CD14-positive monocyte (primary cell): ENCODE data around the gene NRM. TPM values are rescaled to one million over a fixed set of nuclear protein-coding genes. Genes with fewer than 3 reads are reported as not detected.
A peak's percentile ranks its signal among the peaks of the same experiment; 100 is the strongest.

Experiments used
- DNase-seq, 3 donors: peaks; one replicate each; pipeline ENCODE4 v3.0.0-alpha.2; 2011 to 2022
- H2AFZ ChIP-seq: 2 replicates; pipeline ENCODE4 v1.6.0; 2012; ENCODE audit warnings: mild to moderate bottlenecking, low read depth, low read length, inconsistent platforms; ENCODE audit not compliant: insufficient read depth, poor library complexity, severe bottlenecking
- H3K27ac ChIP-seq, 2 donors: 1 replicate in 1 of 2; 2 replicates in 1 of 2; pipeline ENCODE4 v1.5.1; 2012 to 2013; ENCODE audit warnings: low read length in 2 of 2, control low read depth in 1 of 2, inconsistent platforms in 1 of 2, low read depth in 1 of 2, mild to moderate bottlenecking in 1 of 2
- H3K27me3 ChIP-seq, 2 donors: one replicate each; pipeline versions ENCODE4 v1.6.0 to v1.6.1; 2011 to 2013; ENCODE audit warnings: low read length in 2 of 2; ENCODE audit not compliant: control insufficient read depth in 2 of 2, insufficient read depth in 2 of 2
- H3K36me3 ChIP-seq, 2 donors: replicated peaks in 1 of 2; 1 replicate in 1 of 2; 2 replicates in 1 of 2; pipeline versions ENCODE4 v1.5.1 to v1.6.1; 2012 to 2013; ENCODE audit warnings: low read length in 2 of 2, control low read depth in 1 of 2, inconsistent platforms in 1 of 2, mild to moderate bottlenecking in 1 of 2; ENCODE audit not compliant: insufficient read depth in 2 of 2, control insufficient read depth in 1 of 2
- H3K4me1 ChIP-seq, 2 donors: 1 replicate in 1 of 2; 2 replicates in 1 of 2; pipeline versions ENCODE4 v1.5.1 to v1.6.1; 2012 to 2013; ENCODE audit warnings: low read length in 2 of 2, control low read depth in 1 of 2, inconsistent platforms in 1 of 2, mild to moderate bottlenecking in 1 of 2, moderate library complexity in 1 of 2; ENCODE audit not compliant: insufficient read depth in 2 of 2, control insufficient read depth in 1 of 2
- H3K4me2 ChIP-seq: replicated peaks from 2 replicates; pipeline ENCODE3; 2012; ENCODE audit warnings: low read length, moderate library complexity, mild to moderate bottlenecking; ENCODE audit not compliant: poor library complexity, severe bottlenecking; ENCODE audit errors: extremely low read depth
- H3K4me3 ChIP-seq, 3 experiments: fragments of 200-600 bp in 1 of 3; sonication (generic) in 1 of 3; replicated peaks in 1 of 3; 1 replicate in 2 of 3; 2 replicates in 1 of 3; pipeline ENCODE4 v1.5.1; 2011 to 2013; ENCODE audit warnings: low read length in 3 of 3, mild to moderate bottlenecking in 3 of 3, control low read depth in 2 of 3, low read depth in 2 of 3, inconsistent platforms in 1 of 3, moderate library complexity in 1 of 3
- H3K79me2 ChIP-seq: 2 replicates; pipeline ENCODE4 v1.6.0; 2012; ENCODE audit warnings: mild to moderate bottlenecking, control low read depth, inconsistent platforms, low read length, moderate library complexity; ENCODE audit not compliant: insufficient read depth
- H3K9ac ChIP-seq: 2 replicates; pipeline ENCODE4 v1.6.0; 2017; ENCODE audit warnings: low read length, mild to moderate bottlenecking; ENCODE audit not compliant: insufficient read depth, poor library complexity, severe bottlenecking
- H3K9me3 ChIP-seq, 2 donors: replicated peaks in 1 of 2; 1 replicate in 1 of 2; 2 replicates in 1 of 2; pipeline versions ENCODE4 v1.5.1 to v1.6.1; 2012 to 2013; ENCODE audit warnings: low read length in 2 of 2, control low read depth in 1 of 2; ENCODE audit not compliant: control insufficient read depth in 1 of 2, insufficient read depth in 1 of 2
- H4K20me1 ChIP-seq: 2 replicates; pipeline ENCODE4 v1.6.0; 2012; ENCODE audit warnings: mild to moderate bottlenecking, low read length, control low read depth, moderate library complexity; ENCODE audit not compliant: insufficient read depth
- H3K27ac Mint-ChIP-seq, 7 donors: one replicate each; pipeline ENCODE4 v1.8.0; 2020; ENCODE audit warnings: mild to moderate bottlenecking in 7 of 7, mixed read lengths in 7 of 7, moderate library complexity in 6 of 7, inconsistent platforms in 2 of 7
- H3K27me3 Mint-ChIP-seq, 3 donors: one replicate each; pipeline ENCODE4 v1.8.0; 2021 to 2022; ENCODE audit warnings: low read depth in 3 of 3, mild to moderate bottlenecking in 3 of 3, mixed read lengths in 3 of 3, moderate library complexity in 3 of 3, inconsistent platforms in 1 of 3
- H3K36me3 Mint-ChIP-seq, 2 donors: one replicate each; pipeline ENCODE4 v1.8.0; 2020; ENCODE audit warnings: mixed read lengths in 2 of 2, inconsistent platforms in 1 of 2, mild to moderate bottlenecking in 1 of 2
- H3K4me1 Mint-ChIP-seq: one replicate; pipeline ENCODE4 v1.8.0; 2020; ENCODE audit warnings: mild to moderate bottlenecking, mixed read lengths
- H3K4me3 Mint-ChIP-seq, 2 donors: one replicate each; pipeline ENCODE4 v1.8.0; 2020; ENCODE audit warnings: mild to moderate bottlenecking in 2 of 2, mixed read lengths in 2 of 2, moderate library complexity in 1 of 2
- H3K9me3 Mint-ChIP-seq, 7 donors: one replicate each; pipeline ENCODE4 v1.8.0; 2020 to 2022; ENCODE audit warnings: mixed read lengths in 7 of 7, mild to moderate bottlenecking in 6 of 7, moderate library complexity in 6 of 7, inconsistent platforms in 2 of 7
- CTCF ChIP-seq: fragments of 200-600 bp; IDR thresholded peaks from one replicate; pipeline ENCODE4 v1.8.0; 2022; ENCODE audit warnings: antibody characterized with exemption, mild to moderate bottlenecking
- WGBS: methylation state at CpG from one replicate; pipeline ENCODE4 v1.1.5; 2013; ENCODE audit warnings: missing lambda C conversion rate; ENCODE audit not compliant: insufficient coverage; 5-methylcytosine and 5-hydroxymethylcytosine counted together
- intact Hi-C, 2 donors: fragments of 100-400 bp; cut with micrococcal nuclease; formaldehyde crosslinking; loops; one replicate each; pipeline versions ENCODE4 v1.15.0 to v1.15.1; 2023
- polyA plus RNA-seq, 3 donors: library from polyadenylated mRNA; depleted of rRNA in 1 of 3; unstranded in 2 of 3; stranded (reverse) in 1 of 3; fragments of 300-500 nt in 2 of 3; fragments of >200 nt in 1 of 3; fragmentation: Illumina TruSeq in 2 of 3; gene quantifications; 1 replicate in 2 of 3; 2 replicates in 1 of 3; pipeline ENCODE4 v1.2.3, GENCODE V29; 2012 to 2021

Gene NRM
- polyA plus RNA-seq, 3 donors = 25.9 to 36.0 (median 35.0) TPM

DNA sequence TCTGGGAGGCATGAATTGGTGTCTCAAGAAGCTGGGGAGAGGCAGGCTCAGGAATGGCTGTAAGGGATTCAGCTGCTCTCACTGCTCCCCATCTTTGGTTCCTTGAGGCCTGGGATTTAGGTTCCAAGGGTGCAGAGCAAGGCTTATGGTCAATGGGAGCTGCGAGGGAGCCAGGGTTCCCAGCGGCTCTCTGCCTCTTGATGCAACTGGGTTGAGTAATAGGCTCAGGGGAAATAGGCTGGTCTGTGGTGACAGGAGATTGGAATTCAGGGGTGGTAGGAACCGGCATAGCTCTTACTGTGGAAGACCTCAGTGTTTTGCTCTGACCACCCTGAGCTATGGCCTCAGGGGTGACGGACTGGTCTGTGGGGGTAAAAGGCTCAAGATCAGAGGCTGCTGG, 13.0 kb upstream of the NRM start:
- Histone ChIP-seq H3K4me2 (peak overlapping the region; percentile 15), H3K4me1 (peaks cover 22 to 23% of the 10 kb centered on the region in 2 donors), H3K4me3 (peak overlapping the region in 1 of 3 experiments; percentile 24), H3K36me3 (peaks cover 0 to 35% of the 10 kb centered on the region in 2 donors), H2AFZ (peak overlapping the region; percentile 15), H3K27me3 (no peaks in the 10 kb centered on the region), H4K20me1 (no peaks in the 10 kb centered on the region), H3K9ac (no peak overlapping the region), H3K27ac (no peak overlapping the region), H3K79me2 (no peaks in the 10 kb centered on the region), H3K9me3 (no peaks in the 10 kb centered on the region)
- peaks cover 47 to 52% of the 10 kb centered on the region in 2 donors for H3K36me3 Mint-ChIP-seq
- 21% methylated on average over 4 of the region's 4 CpGs for WGBS
- DNase-seq = peak in 2 of 3 donors; percentile 52 to 58
- intact Hi-C loops = no loop called here
- no peaks in the 10 kb centered on the region for H3K9me3 Mint-ChIP-seq
- peaks cover 0 to 5% (median 1%) of the 10 kb centered on the region in 3 donors for H3K27me3 Mint-ChIP-seq
- TF ChIP-seq CTCF = no peak
- peak overlapping the region in 1 of 2 donors; percentile 52 for H3K4me3 Mint-ChIP-seq
- H3K27ac Mint-ChIP-seq = peak overlapping the region in 5 of 7 donors; percentile 2 to 42 (median 26)
- peaks cover 25% of the 10 kb centered on the region for H3K4me1 Mint-ChIP-seq

DNA sequence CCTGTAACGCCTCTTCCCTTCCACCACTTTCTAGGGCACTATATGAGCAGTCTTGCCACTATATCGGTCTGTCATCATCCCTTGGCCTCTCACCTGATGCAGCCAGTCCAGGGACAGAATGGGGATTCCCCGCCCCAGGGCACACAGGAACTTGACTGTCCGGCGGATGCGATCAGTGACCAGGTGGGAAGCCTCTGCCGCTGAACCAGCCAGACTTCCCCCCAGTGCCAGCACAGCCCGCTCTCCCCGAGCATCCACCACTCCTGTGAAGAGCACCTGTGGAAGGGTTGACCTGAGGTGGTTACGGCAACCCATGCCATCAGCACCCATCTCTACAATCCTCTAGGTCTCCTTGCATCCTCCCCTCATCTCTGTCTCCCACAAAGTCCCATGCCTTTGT, 12.2 kb upstream of the NRM start:
- Mint-ChIP-seq H3K4me1 (peaks cover 25% of the 10 kb centered on the region), H3K36me3 (peaks cover 40 to 46% of the 10 kb centered on the region in 2 donors), H3K27me3 (peaks cover 0 to 5% (median 1%) of the 10 kb centered on the region in 3 donors), H3K27ac (no peak overlapping the region), H3K4me3 (no peak overlapping the region), H3K9me3 (no peaks in the 10 kb centered on the region)
- H3K9ac ChIP-seq = no peak overlapping the region
- 97% methylated on average over 6 of the region's 10 CpGs for WGBS
- no peak overlapping the region for H3K27ac ChIP-seq
- no peaks in the 10 kb centered on the region for H3K9me3 ChIP-seq
- H3K36me3 ChIP-seq = peaks cover 0 to 33% of the 10 kb centered on the region in 2 donors
- H3K79me2 ChIP-seq = no peaks in the 10 kb centered on the region
- no peaks in the 10 kb centered on the region for H4K20me1 ChIP-seq
- no peak overlapping the region for H3K4me3 ChIP-seq
- H3K4me2 ChIP-seq = no peak overlapping the region
- DNase-seq = no peak
- H2AFZ ChIP-seq = no peak overlapping the region
- peaks cover 22 to 23% of the 10 kb centered on the region in 2 donors for H3K4me1 ChIP-seq
- H3K27me3 ChIP-seq = no peaks in the 10 kb centered on the region
- TF ChIP-seq CTCF = no peak
- intact Hi-C loops = no loop called here
